Left ventricle myocardium superior (tissue), 1 donor: ENCODE data around the gene DNER. TPM values are rescaled to one million over a fixed set of nuclear protein-coding genes. Genes with fewer than 3 reads are reported as not detected.
"Not testable (repeated sequence)": the region's sequence is repeated elsewhere in the genome, so short reads cannot be mapped to it uniquely, and the experiment has no call there.

Experiments
- ATAC-seq: fragments of 200-7000 bp; cut with Tn5 transposase; one replicate; pipeline ENCODE4 v1.9.1; 2020; ENCODE audit warnings: mild to moderate bottlenecking, moderate library complexity
- DNase-seq: peaks from one replicate; pipeline ENCODE4 v3.0.0-alpha.2; 2020
- intact Hi-C: fragments of 100-400 bp; cut with micrococcal nuclease; formaldehyde crosslinking; loops from one replicate; pipeline ENCODE4 v1.11.0; 2022
- total RNA-seq: library from RNA; stranded (reverse); fragmentation: NEBNext Ultra II Directional; extraction: Animal tissue kit (Norgen Biotek cat#: 25700); gene quantifications from one replicate; pipeline ENCODE4 v1.2.1, GENCODE V29; 2021
- donor health status: DM: no; HTN: yes; CAD: no; lungs with severe emphysema.

The DNER gene
- total RNA-seq, 1 donor from 2014 or later, result 1.6 TPM

- intact Hi-C loops, result no loop called here
- DNase-seq, result no peak
- no peak for ATAC-seq
These were observed 77.8 kb downstream of the DNER start for GRCh38 chr2:229636571-229636970.

- intact Hi-C loops, result no loop called here
- no peak for DNase-seq
- no peak for ATAC-seq
These were observed 79.0 kb downstream of the DNER start for GRCh38 chr2:229635371-229635680.

- DNase-seq, result no peak
- intact Hi-C loops, result no loop called here
- ATAC-seq, result no peak
These were observed 79.6 kb downstream of the DNER start for GRCh38 chr2:229634601-229635370.

- no peak for ATAC-seq
- DNase-seq, result no peak
- intact Hi-C loops, result no loop called here
These were observed 80.8 kb downstream of the DNER start for GRCh38 chr2:229633556-229633955.

- ATAC-seq (no peak), DNase-seq (no peak)
- intact Hi-C loops, result no loop called here
These were observed 85.3 kb downstream of the DNER start for GRCh38 chr2:229629039-229629438.

GRCh38 chr2:229627728-229628127, 86.6 kb downstream of the DNER start:
- intact Hi-C loops, result no loop called here
- ATAC-seq (no peak), DNase-seq (no peak)

- intact Hi-C loops, result no loop called here
- no peak for DNase-seq
- ATAC-seq, result no peak
These were observed 91.6 kb downstream of the DNER start for GRCh38 chr2:229622495-229623355.

- DNase-seq, result no peak
- no peak for ATAC-seq
- intact Hi-C loops, result no loop called here
These were observed 93.6 kb downstream of the DNER start for GRCh38 chr2:229620759-229621158.

- intact Hi-C loops, result no loop called here
- DNase-seq, result no peak
- no peak for ATAC-seq
These were observed 94.1 kb downstream of the DNER start for GRCh38 chr2:229620289-229620688.

GRCh38 chr2:229616433-229616832, 97.9 kb downstream of the DNER start:
- intact Hi-C loops, result no loop called here
- ATAC-seq (no peak), DNase-seq (no peak)

- DNase-seq, ATAC-seq, intact Hi-C loops: not testable (repeated sequence)
These were observed 100.3 kb downstream of the DNER start for GRCh38 chr2:229614021-229614420.

GRCh38 chr2:229612384-229612971, 101.9 kb downstream of the DNER start:
- DNase-seq (no peak), ATAC-seq (no peak)
- intact Hi-C loops, result no loop called here

GRCh38 chr2:229611360-229611759, 103.0 kb downstream of the DNER start:
- ATAC-seq (no peak), DNase-seq (no peak)
- intact Hi-C loops, result no loop called here

GRCh38 chr2:229610872-229611271, 103.5 kb downstream of the DNER start:
- no peak for ATAC-seq
- intact Hi-C loops, result no loop called here
- no peak for DNase-seq

GRCh38 chr2:229610333-229610732, 104.0 kb downstream of the DNER start:
- intact Hi-C loops, result no loop called here
- DNase-seq (no peak), ATAC-seq (no peak)

GRCh38 chr2:229601936-229602335, 112.4 kb downstream of the DNER start:
- DNase-seq (no peak), ATAC-seq (no peak)
- intact Hi-C loops, result no loop called here

GRCh38 chr2:229601396-229601795, 113.0 kb downstream of the DNER start:
- intact Hi-C loops, result no loop called here
- ATAC-seq (no peak), DNase-seq (no peak)

GRCh38 chr2:229598227-229598626, 116.1 kb downstream of the DNER start:
- intact Hi-C loops, result no loop called here
- DNase-seq (no peak), ATAC-seq (no peak)

GRCh38 chr2:229596796-229597195, 117.6 kb downstream of the DNER start:
- intact Hi-C loops, result no loop called here
- DNase-seq (no peak), ATAC-seq (no peak)

GRCh38 chr2:229591611-229592010, 122.7 kb downstream of the DNER start:
- ATAC-seq, result no peak
- no peak for DNase-seq
- intact Hi-C loops, result no loop called here
